DOHH2 (cell line): ENCODE results near the gene ZNFX1.
"Not testable (repeated sequence)": the region's sequence is repeated elsewhere in the genome, so short reads cannot be mapped to it uniquely, and the experiment has no call there.

Experiments used
- H3F3A ChIP-seq: fragments of 200-600 bp; sonication (generic), shearing (Covaris generic); 2 replicates; pipeline ENCODE4 v1.6.0; 2016; ENCODE audit warnings: antibody characterized with exemption, mild to moderate bottlenecking; ENCODE audit not compliant: control insufficient read depth, insufficient read depth
- H3K27ac ChIP-seq: fragments of 200-600 bp; sonication (generic); 2 replicates; pipeline ENCODE4 v1.5.1; 2014; ENCODE audit warnings: low read depth, mild to moderate bottlenecking, low read length, moderate library complexity
- H3K27me3 ChIP-seq: fragments of 200-600 bp; sonication (generic); 2 replicates; pipeline ENCODE4 v1.6.1; 2014; ENCODE audit warnings: mild to moderate bottlenecking, low read length, mixed read lengths; ENCODE audit not compliant: control insufficient read depth
- H3K36me3 ChIP-seq: fragments of 200-600 bp; sonication (generic); 2 replicates; pipeline ENCODE4 v1.6.1; 2014; ENCODE audit warnings: mild to moderate bottlenecking, low read length, moderate library complexity, mixed read lengths; ENCODE audit not compliant: control insufficient read depth
- H3K4me1 ChIP-seq: fragments of 200-600 bp; sonication (generic); 2 replicates; pipeline ENCODE4 v1.6.1; 2014; ENCODE audit warnings: mild to moderate bottlenecking, low read length, mixed read lengths; ENCODE audit not compliant: control insufficient read depth
- H3K4me2 ChIP-seq: fragments of 200-600 bp; sonication (generic); 2 replicates; pipeline ENCODE4 v1.6.0; 2014; ENCODE audit warnings: mild to moderate bottlenecking, low read length, moderate library complexity
- H3K4me3 ChIP-seq: fragments of 200-600 bp; sonication (generic); 2 replicates; pipeline ENCODE4 v1.5.1; 2014; ENCODE audit warnings: mild to moderate bottlenecking, low read length, mixed read lengths
- H3K79me2 ChIP-seq: fragments of 200-600 bp; sonication (generic); 2 replicates; pipeline ENCODE4 v1.6.1; 2014; ENCODE audit warnings: mild to moderate bottlenecking, low read length, mixed read lengths; ENCODE audit not compliant: control insufficient read depth
- H3K9me2 ChIP-seq: fragments of 200-600 bp; sonication (generic); replicated peaks from 2 replicates; pipeline ENCODE4 v1.6.1; 2014; ENCODE audit warnings: mild to moderate bottlenecking, low read length, mixed read lengths; ENCODE audit not compliant: control insufficient read depth
- H3K9me3 ChIP-seq: fragments of 200-600 bp; sonication (generic); 2 replicates; pipeline ENCODE4 v1.6.1; 2014; ENCODE audit warnings: antibody characterized with exemption, low read length, mixed read lengths; ENCODE audit not compliant: control insufficient read depth, insufficient read depth
- H4K20me1 ChIP-seq: fragments of 200-600 bp; sonication (generic); 2 replicates; pipeline ENCODE4 v1.6.0; 2014; ENCODE audit warnings: low read depth, mild to moderate bottlenecking, antibody characterized with exemption, low read length, moderate library complexity; ENCODE audit not compliant: control insufficient read depth, insufficient read depth
- CTCF ChIP-seq: fragments of 200-600 bp; sonication (generic); IDR thresholded peaks from one replicate; pipeline ENCODE4 v1.5.1; 2014; ENCODE audit warnings: antibody characterized with exemption, mild to moderate bottlenecking, low read depth, low read length; ENCODE audit not compliant: poor library complexity, severe bottlenecking
- EZH2phosphoT487 ChIP-seq: fragments of 200-600 bp; sonication (generic); IDR thresholded peaks from 2 replicates; pipeline ENCODE4 v1.6.1; 2017; ENCODE audit warnings: borderline replicate concordance, mild to moderate bottlenecking, antibody characterized with exemption, low read length, moderate library complexity, mixed read lengths

The ZNFX1 gene

GRCh38 chr20:49303065-49303552 lies 25.3 kb upstream of the ZNFX1 start:
- TF ChIP-seq EZH2phosphoT487 (no peak), CTCF (no peak)
- no peaks in the 10 kb centered on the region for H3K9me2 ChIP-seq
- H3K4me3 ChIP-seq = no peak overlapping the region
- no peaks in the 10 kb centered on the region for H4K20me1 ChIP-seq
- H3K36me3 ChIP-seq = no peaks in the 10 kb centered on the region
- H3F3A ChIP-seq = peaks cover under 1% of the 10 kb centered on the region; the same call in 1 of the 2 replicates
- no peaks in the 10 kb centered on the region for H3K9me3 ChIP-seq
- H3K4me2 ChIP-seq = no peak overlapping the region
- H3K27ac ChIP-seq = no peak overlapping the region
- H3K27me3 ChIP-seq = peaks cover 7% of the 10 kb centered on the region
- H3K79me2 ChIP-seq = no peaks in the 10 kb centered on the region
- no peaks in the 10 kb centered on the region for H3K4me1 ChIP-seq

DNA sequence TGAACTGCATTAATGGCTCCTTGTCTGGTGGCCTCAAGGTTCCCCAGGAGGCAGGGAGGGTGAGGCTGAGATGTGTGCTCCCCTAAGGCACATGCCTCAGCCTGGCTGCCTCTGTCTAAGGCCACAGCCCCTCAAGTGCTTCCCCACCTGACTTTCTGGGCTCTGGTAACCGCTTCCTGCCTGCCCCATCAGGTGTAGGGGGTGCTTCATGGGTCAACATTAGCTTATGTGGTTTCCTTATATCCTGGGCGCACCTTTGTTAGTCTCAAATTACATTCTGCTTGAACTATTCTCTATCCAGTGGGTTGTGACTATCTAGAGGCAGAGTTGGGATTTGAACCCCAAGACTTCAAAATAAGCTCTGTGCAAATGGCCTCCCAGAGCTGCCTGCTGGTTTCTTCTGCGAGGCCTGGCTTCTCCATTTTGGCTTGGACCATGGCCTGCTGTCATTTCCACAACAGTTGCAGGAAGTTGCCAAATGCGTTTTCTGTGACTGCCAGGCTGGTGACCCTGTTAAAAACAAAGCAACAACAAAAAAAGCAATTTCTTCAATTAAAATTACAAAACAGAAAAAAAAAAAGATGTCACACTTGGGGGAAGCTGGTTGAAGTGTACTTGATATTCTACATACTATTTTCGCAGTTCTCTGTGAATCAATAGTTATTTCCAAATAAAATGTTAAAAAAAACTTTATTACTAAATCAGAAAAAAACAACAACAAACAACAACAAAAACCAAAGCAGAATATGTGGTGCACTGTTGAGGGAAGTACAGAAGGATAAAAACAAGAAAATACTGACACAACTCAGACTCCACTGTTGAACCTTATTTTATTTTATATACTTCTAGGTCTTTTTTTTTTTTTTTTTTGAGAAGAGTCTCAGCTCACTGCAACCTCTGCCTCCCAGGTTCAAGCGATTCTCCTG lies 20.0 kb upstream of the ZNFX1 start:
- no peaks in the 10 kb centered on the region for H4K20me1 ChIP-seq
- no peaks in the 10 kb centered on the region for H3K27me3 ChIP-seq
- H3K4me3 ChIP-seq = no peak overlapping the region
- no peaks in the 10 kb centered on the region for H3K9me3 ChIP-seq
- H3K79me2 ChIP-seq = no peaks in the 10 kb centered on the region
- no peak overlapping the region for H3K4me2 ChIP-seq
- no peak overlapping the region for H3K27ac ChIP-seq
- no peak for TF ChIP-seq EZH2phosphoT487
- no peak for TF ChIP-seq CTCF
- peaks cover 9% of the 10 kb centered on the region; the same call in 1 of the 2 replicates for H3F3A ChIP-seq
- H3K9me2 ChIP-seq = no peaks in the 10 kb centered on the region
- peaks cover 7% of the 10 kb centered on the region for H3K4me1 ChIP-seq
- no peaks in the 10 kb centered on the region for H3K36me3 ChIP-seq

DNA sequence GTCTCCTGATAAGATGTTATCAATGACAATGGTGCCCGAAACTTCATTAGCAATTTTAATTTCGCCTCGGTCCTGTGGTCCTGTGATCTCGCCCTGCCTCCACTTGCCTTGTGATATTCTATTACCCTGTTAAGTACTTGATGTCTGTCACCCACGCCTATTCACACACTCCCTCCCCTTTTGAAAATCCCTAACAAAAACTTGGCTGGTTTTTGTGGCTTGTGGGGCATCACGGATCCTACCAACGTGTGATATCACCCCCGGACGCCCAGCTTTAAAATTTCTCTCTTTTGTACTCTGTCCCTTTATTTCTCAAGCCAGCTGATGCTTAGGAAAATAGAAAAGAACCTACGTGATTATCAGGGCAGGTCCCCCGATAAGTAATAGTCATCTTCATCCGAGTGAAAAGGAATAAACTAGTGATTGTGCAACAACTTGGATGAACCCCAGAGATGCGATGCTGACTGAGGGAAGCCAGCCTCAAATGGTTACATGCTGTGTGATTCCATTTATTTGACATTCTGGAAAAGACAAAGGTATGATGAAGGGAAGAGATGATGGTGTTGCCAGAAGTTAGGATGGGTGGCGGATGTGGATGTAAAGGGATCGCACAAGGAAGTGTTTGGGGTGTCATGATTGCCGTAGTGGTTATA lies 16.3 kb upstream of the ZNFX1 start:
- not testable (repeated sequence) for H3K79me2 ChIP-seq, H3K4me2 ChIP-seq, H3K9me3 ChIP-seq, H3K4me1 ChIP-seq, H3K4me3 ChIP-seq, H3K27me3 ChIP-seq, H3K9me2 ChIP-seq, H3K27ac ChIP-seq, H4K20me1 ChIP-seq
- H3K36me3 ChIP-seq = peaks cover 34% of the 10 kb centered on the region
- H3F3A ChIP-seq = peaks cover 45% of the 10 kb centered on the region

DNA sequence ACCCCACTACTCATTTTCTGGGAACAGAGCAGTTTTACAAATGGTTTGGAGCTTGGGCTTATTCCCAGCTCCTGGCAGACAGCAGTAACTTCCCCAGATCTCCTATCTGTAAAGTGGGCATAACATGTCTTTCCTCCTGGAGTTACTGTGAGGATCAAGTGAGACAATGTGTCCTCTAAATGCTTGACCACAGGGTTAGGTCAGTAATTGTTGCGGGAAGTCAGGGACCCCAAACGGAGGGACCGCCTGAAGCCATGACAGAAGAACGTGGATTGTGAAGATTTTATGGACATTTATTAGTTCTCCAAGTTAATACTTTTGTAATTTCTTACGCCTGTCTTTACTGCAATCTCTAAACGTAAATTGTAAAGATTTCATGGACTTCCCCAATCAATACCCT lies 15.3 kb upstream of the ZNFX1 start:
- H3K4me3 ChIP-seq = no peak overlapping the region
- no peak overlapping the region for H3K4me2 ChIP-seq
- H3F3A ChIP-seq = peaks cover 55% of the 10 kb centered on the region
- peaks cover 7% of the 10 kb centered on the region for H3K4me1 ChIP-seq
- no peaks in the 10 kb centered on the region for H3K79me2 ChIP-seq
- H3K27me3 ChIP-seq = no peaks in the 10 kb centered on the region
- peaks cover 12% of the 10 kb centered on the region; the same call in 1 of the 2 replicates for H4K20me1 ChIP-seq
- H3K27ac ChIP-seq = no peak overlapping the region
- TF ChIP-seq EZH2phosphoT487 = no peak
- no peak for TF ChIP-seq CTCF
- no peaks in the 10 kb centered on the region for H3K9me2 ChIP-seq
- H3K9me3 ChIP-seq = no peaks in the 10 kb centered on the region
- peaks cover 44% of the 10 kb centered on the region for H3K36me3 ChIP-seq
